IMR-90 (cell line): Measurements from ENCODE around the gene DDX10. TPM values are rescaled to one million over a fixed set of nuclear protein-coding genes. Genes with fewer than 3 reads are reported as not detected.

Experiments used
- ATAC-seq: fragments of 200-7000 bp; cut with Tn5 transposase; 2 replicates; pipeline ENCODE4 v1.9.1; 2020; ENCODE audit warnings: low read depth, mild to moderate bottlenecking, moderate library complexity
- BruUV-seq: library from RNA; stranded (reverse); fragments of 400-500 nt; replicated peaks from 2 replicates; lab custom pipeline; 2021; lab: Mats Ljungman, UMichigan
- CTCF ChIA-PET: fragments of 300-600 bp; formaldehyde crosslinking; extraction: SDS; loops from one replicate; lab custom pipeline; 2021; ENCODE audit warnings: antibody characterized with exemption; lab: Yijun Ruan, JAX
- POLR2A ChIA-PET: fragments of 300-600 bp; sonication (Branson Sonifier 250); formaldehyde crosslinking; loops from one replicate; lab custom pipeline; 2022; ENCODE audit warnings: antibody characterized with exemption; ENCODE audit not compliant: unreplicated experiment; lab: Charles Lee
- DNase-seq: peaks from one replicate; pipeline ENCODE4 v3.0.0; 2013
- H2AFZ ChIP-seq: replicated peaks from 2 replicates; pipeline ENCODE3; 2013; ENCODE audit warnings: low read length, mild to moderate bottlenecking; ENCODE audit not compliant: poor library complexity
- H2AK5ac ChIP-seq: 2 replicates; pipeline ENCODE4 v1.6.1; 2013; ENCODE audit warnings: low read depth, low read length, inconsistent platforms
- H2AK9ac ChIP-seq: replicated peaks from 2 replicates; pipeline ENCODE3; 2013; ENCODE audit warnings: mild to moderate bottlenecking, low read depth, low read length, moderate library complexity; ENCODE audit not compliant: poor library complexity
- H2BK120ac ChIP-seq: 2 replicates; pipeline ENCODE4 v1.6.1; 2013; ENCODE audit warnings: low read depth, low read length, inconsistent platforms
- H2BK15ac ChIP-seq: 3 replicates; pipeline ENCODE4 v1.6.1; 2013; ENCODE audit warnings: low read depth, low read length, inconsistent platforms
- H2BK20ac ChIP-seq: 2 replicates; pipeline ENCODE4 v1.6.1; 2013; ENCODE audit warnings: low read depth, mild to moderate bottlenecking, inconsistent platforms, low read length, moderate library complexity
- H2BK5ac ChIP-seq: 2 replicates; pipeline ENCODE4 v1.6.1; 2013; ENCODE audit warnings: mild to moderate bottlenecking, low read depth, low read length, inconsistent platforms; ENCODE audit not compliant: poor library complexity, severe bottlenecking
- H3K14ac ChIP-seq: replicated peaks from 2 replicates; pipeline ENCODE4 v1.6.1; 2013; ENCODE audit warnings: low read depth, low read length, inconsistent platforms
- H3K18ac ChIP-seq: 2 replicates; pipeline ENCODE4 v1.6.1; 2013; ENCODE audit warnings: low read depth, low read length, control low read depth
- H3K23ac ChIP-seq: 2 replicates; pipeline ENCODE4 v1.6.1; 2013; ENCODE audit warnings: low read depth, low read length, inconsistent platforms
- H3K27ac ChIP-seq: 2 replicates; pipeline ENCODE4 v1.5.1; 2013; ENCODE audit warnings: mild to moderate bottlenecking, control low read depth, low read length; ENCODE audit not compliant: insufficient read depth
- H3K27me3 ChIP-seq: 2 replicates; pipeline ENCODE4 v1.6.1; 2013; ENCODE audit warnings: low read length; ENCODE audit not compliant: control insufficient read depth, insufficient read depth
- H3K36me3 ChIP-seq: 2 replicates; pipeline ENCODE4 v1.6.1; 2013; ENCODE audit warnings: low read length, mixed read lengths; ENCODE audit not compliant: control insufficient read depth, insufficient read depth
- H3K4ac ChIP-seq: 2 replicates; pipeline ENCODE4 v1.6.1; 2013; ENCODE audit warnings: low read depth, low read length, inconsistent platforms
- H3K4me1 ChIP-seq: 2 replicates; pipeline ENCODE4 v1.6.1; 2013; ENCODE audit warnings: low read length, mixed read lengths; ENCODE audit not compliant: control insufficient read depth, insufficient read depth
- H3K4me2 ChIP-seq: 2 replicates; pipeline ENCODE4 v1.6.1; 2013; ENCODE audit warnings: low read depth, mild to moderate bottlenecking, control low read depth, low read length, moderate library complexity
- H3K4me3 ChIP-seq: 2 replicates; pipeline ENCODE4 v1.5.1; 2013; ENCODE audit warnings: low read depth, mild to moderate bottlenecking, control low read depth, low read length, moderate library complexity; ENCODE audit not compliant: insufficient read depth
- H3K56ac ChIP-seq: 2 replicates; pipeline ENCODE4 v1.6.1; 2013; ENCODE audit warnings: low read length, inconsistent platforms; ENCODE audit not compliant: insufficient read depth; ENCODE audit errors: extremely low read depth
- H3K79me1 ChIP-seq, 2 experiments: 2 replicates each; pipeline ENCODE4 v1.6.1; 2013; ENCODE audit warnings: low read length in 2 of 2, inconsistent platforms in 1 of 2, low read depth in 1 of 2
- H3K9ac ChIP-seq: 2 replicates; pipeline ENCODE4 v1.6.1; 2013; ENCODE audit warnings: low read depth, low read length, control low read depth
- H3K9me1 ChIP-seq: 2 replicates; pipeline ENCODE4 v1.6.1; 2013; ENCODE audit warnings: low read length, inconsistent platforms; ENCODE audit not compliant: insufficient read depth
- H3K9me3 ChIP-seq: 2 replicates; pipeline ENCODE4 v1.6.1; 2013; ENCODE audit warnings: low read length; ENCODE audit not compliant: control insufficient read depth, insufficient read depth
- H4K20me1 ChIP-seq: 2 replicates; pipeline ENCODE4 v1.6.1; 2013; ENCODE audit warnings: low read length, inconsistent platforms; ENCODE audit not compliant: insufficient read depth
- H4K5ac ChIP-seq: 2 replicates; pipeline ENCODE4 v1.6.1; 2013; ENCODE audit warnings: mild to moderate bottlenecking, low read depth, low read length, control low read depth
- H4K8ac ChIP-seq, 2 experiments: 2 replicates each; pipeline ENCODE4 v1.6.1; 2013; ENCODE audit warnings: low read depth in 2 of 2, low read length in 2 of 2, control low read depth in 1 of 2, inconsistent platforms in 1 of 2
- H4K91ac ChIP-seq: 2 replicates; pipeline ENCODE4 v1.6.1; 2013; ENCODE audit warnings: low read depth, low read length, inconsistent platforms; ENCODE audit not compliant: insufficient read depth
- FOS ChIP-seq: fragments of 150-350 bp; IDR thresholded peaks from 2 replicates; pipeline ENCODE4 v1.6.1; 2016; ENCODE audit warnings: low read depth, low read length
- MXI1 ChIP-seq: IDR thresholded peaks from 2 replicates; pipeline ENCODE4 v1.6.1; 2012; ENCODE audit warnings: low read depth, mild to moderate bottlenecking, low read length, moderate library complexity, borderline replicate concordance
- POLR2A ChIP-seq: IDR thresholded peaks from 2 replicates; pipeline ENCODE4 v1.6.1; 2012; ENCODE audit warnings: mild to moderate bottlenecking, low read depth, low read length
- RAD21 ChIP-seq: IDR thresholded peaks from 2 replicates; pipeline ENCODE4 v1.6.1; 2012; ENCODE audit warnings: low read length, improper control_type of control experiment
- SMC3 ChIP-seq: fragments of 150-350 bp; IDR thresholded peaks from 2 replicates; pipeline ENCODE4 v1.6.1; 2016; ENCODE audit warnings: low read depth, mild to moderate bottlenecking, antibody characterized with exemption, low read length, moderate library complexity
- WGBS, 2 experiments: methylation state at CpG; one replicate each; pipeline versions ENCODE4 v1.1.5 to v1.1.7; 2013; ENCODE audit warnings: missing lambda C conversion rate in 2 of 2; ENCODE audit not compliant: insufficient read length in 1 of 2; ENCODE audit errors: extremely low coverage in 2 of 2; 5-methylcytosine and 5-hydroxymethylcytosine counted together
- dilution Hi-C: fragments of 300-500 bp; cut with HindIII; formaldehyde crosslinking; loops from one replicate; pipeline ENCODE4 v1.14.3; 2018; ENCODE audit warnings: low sequenced_read_pairs; ENCODE audit not compliant: unreplicated experiment
- in situ Hi-C: fragments of 300-500 bp; cut with MboI; formaldehyde crosslinking; loops from 3 replicates; pipeline ENCODE4 v1.14.3; 2019; ENCODE audit warnings: low sequenced_read_pairs, inconsistent platforms, mixed read lengths
- intact Hi-C: fragments of 100-400 bp; cut with micrococcal nuclease; formaldehyde crosslinking; loops from 2 replicates; pipeline ENCODE4 v1.10.0; 2022
- polyA plus RNA-seq, 3 experiments: library from polyadenylated mRNA; depleted of rRNA; stranded (reverse); fragments of >200 nt; gene quantifications; 2 replicates each; pipeline ENCODE4 v1.2.3, GENCODE V29; 2012; ENCODE audit warnings: low replicate concordance in 1 of 3
- total RNA-seq: library from RNA; depleted of rRNA; stranded (reverse); fragments of >200 nt; gene quantifications from 2 replicates; pipeline ENCODE4 v1.2.3, GENCODE V29; 2012
- TF ChIP-seq, protein P1 (sequence below): conservative IDR thresholded peaks from 2 replicates; pipeline ENCODE4 v1.5.1; 2012; ENCODE audit warnings: mild to moderate bottlenecking, low read depth, low read length, improper control_type of control experiment
- TF ChIP-seq, protein P2 (sequence below): fragments of 150-350 bp; IDR thresholded peaks from 2 replicates; pipeline ENCODE4 v1.6.1; 2016; ENCODE audit warnings: low read depth, mild to moderate bottlenecking, low read length, moderate library complexity, borderline replicate concordance

Gene DDX10
- total and polyA plus RNA-seq, 2 of the 4 experiments (the other 2 are of a cell fraction): 20.0 to 31.9 TPM

DNA sequence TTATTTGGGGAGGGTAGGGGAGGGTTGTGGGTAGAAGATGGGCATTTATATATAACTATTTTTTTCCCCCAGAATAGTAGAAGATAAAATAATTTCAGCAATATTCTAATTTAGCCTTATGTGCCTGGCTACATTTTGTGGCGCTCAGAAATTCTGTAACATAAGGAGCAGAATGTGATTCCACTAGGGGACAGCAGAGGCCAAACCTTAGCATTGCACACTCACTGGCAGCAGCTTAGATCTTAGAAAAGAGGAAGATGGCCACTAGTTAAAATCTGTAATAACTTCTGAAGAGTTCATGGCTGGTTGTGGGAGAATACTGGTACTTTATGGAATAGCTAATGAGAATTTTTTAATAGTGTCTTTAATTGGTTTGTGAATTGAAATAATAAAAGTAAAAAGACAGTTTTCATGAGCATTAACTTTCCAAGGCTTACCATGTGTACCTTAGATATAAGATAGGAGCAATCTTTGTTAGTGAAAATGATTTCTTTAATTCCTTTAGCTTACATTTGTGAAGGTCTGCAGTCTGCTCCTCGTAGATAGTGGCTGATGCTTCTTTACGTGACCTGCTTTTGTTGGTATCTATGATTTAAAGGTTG, 33.1 kb downstream of the DDX10 start:
- in situ Hi-C loops: loop anchor here (25.0 kb wide), 1 partner anchor 1239 kb away; no protein-coding TSS in a partner anchor
- 0 out of 2 replicates have a peak overlapping the region, but pooled peaks have one; percentile 33 for H4K91ac ChIP-seq

More for the DNA sequence above, 33.1 kb downstream of the DDX10 start:
- peak; percentile 82 for DNase-seq
- ChIA-PET POLR2A (interaction anchor here (0.6 kb wide), 1 partner anchor 729 kb away, joined by 5 read pairs; no protein-coding TSS in a partner anchor), CTCF (interaction anchor here (0.5 to 1.9 kb wide), 15 partner anchors 8 to 1241 kb away, joined by 3 to 15 read pairs (median 3); no protein-coding TSS in a partner anchor)
- Histone ChIP-seq H3K9me1 (peaks cover 4% of the 10 kb centered on the region; the same call in 1 of the 2 replicates), H2AK9ac (no peak overlapping the region), H4K5ac (no peak overlapping the region), H3K9me3 (no peaks in the 10 kb centered on the region), H3K27me3 (no peaks in the 10 kb centered on the region), H3K18ac (peak overlapping the region; percentile 55; the same call in 1 of the 2 replicates), H3K56ac (no peak overlapping the region), H3K4ac (peak overlapping the region; percentile 62; the same call in 1 of the 2 replicates), H3K4me1 (peaks cover 10% of the 10 kb centered on the region), H3K79me1 (peaks cover 3 to 15% of the 10 kb centered on the region in 2 experiments), H3K4me3 (no peak overlapping the region), H3K23ac (no peak overlapping the region), H4K8ac (peak overlapping the region in 1 of 2 experiments; percentile 65; a peak in 2 of 4 replicates), H3K4me2 (no peak overlapping the region), H3K27ac (no peak overlapping the region), H2BK15ac (no peak overlapping the region; the same call in 2 of the 3 replicates), H2BK20ac (peak overlapping the region; percentile 49; the same call in 1 of the 2 replicates), H2BK5ac (no peak overlapping the region), H2BK120ac (peak overlapping the region; percentile 70), H2AFZ (no peak overlapping the region), H3K36me3 (peaks cover 8% of the 10 kb centered on the region; the same call in 1 of the 2 replicates), H3K9ac (peak overlapping the region; percentile 5; the same call in 1 of the 2 replicates), H3K14ac (no peak overlapping the region), H4K20me1 (no peaks in the 10 kb centered on the region), H2AK5ac (peak overlapping the region; percentile 54; the same call in 1 of the 2 replicates)
- intact Hi-C loops (loop anchor here (1.0 to 10.0 kb wide), 8 partner anchors 173 to 1241 kb away; partner anchors contain the start of gene C11orf87), dilution Hi-C loops (no loop called here)
- TF ChIP-seq POLR2A (peak; percentile 60), RAD21 (peak; percentile 99), FOS (no peak), SMC3 (peak; percentile 97), MXI1 (no peak)
- TF ChIP-seq, protein P1, sequence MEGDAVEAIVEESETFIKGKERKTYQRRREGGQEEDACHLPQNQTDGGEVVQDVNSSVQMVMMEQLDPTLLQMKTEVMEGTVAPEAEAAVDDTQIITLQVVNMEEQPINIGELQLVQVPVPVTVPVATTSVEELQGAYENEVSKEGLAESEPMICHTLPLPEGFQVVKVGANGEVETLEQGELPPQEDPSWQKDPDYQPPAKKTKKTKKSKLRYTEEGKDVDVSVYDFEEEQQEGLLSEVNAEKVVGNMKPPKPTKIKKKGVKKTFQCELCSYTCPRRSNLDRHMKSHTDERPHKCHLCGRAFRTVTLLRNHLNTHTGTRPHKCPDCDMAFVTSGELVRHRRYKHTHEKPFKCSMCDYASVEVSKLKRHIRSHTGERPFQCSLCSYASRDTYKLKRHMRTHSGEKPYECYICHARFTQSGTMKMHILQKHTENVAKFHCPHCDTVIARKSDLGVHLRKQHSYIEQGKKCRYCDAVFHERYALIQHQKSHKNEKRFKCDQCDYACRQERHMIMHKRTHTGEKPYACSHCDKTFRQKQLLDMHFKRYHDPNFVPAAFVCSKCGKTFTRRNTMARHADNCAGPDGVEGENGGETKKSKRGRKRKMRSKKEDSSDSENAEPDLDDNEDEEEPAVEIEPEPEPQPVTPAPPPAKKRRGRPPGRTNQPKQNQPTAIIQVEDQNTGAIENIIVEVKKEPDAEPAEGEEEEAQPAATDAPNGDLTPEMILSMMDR: peak; percentile 99
- TF ChIP-seq, protein P2, sequence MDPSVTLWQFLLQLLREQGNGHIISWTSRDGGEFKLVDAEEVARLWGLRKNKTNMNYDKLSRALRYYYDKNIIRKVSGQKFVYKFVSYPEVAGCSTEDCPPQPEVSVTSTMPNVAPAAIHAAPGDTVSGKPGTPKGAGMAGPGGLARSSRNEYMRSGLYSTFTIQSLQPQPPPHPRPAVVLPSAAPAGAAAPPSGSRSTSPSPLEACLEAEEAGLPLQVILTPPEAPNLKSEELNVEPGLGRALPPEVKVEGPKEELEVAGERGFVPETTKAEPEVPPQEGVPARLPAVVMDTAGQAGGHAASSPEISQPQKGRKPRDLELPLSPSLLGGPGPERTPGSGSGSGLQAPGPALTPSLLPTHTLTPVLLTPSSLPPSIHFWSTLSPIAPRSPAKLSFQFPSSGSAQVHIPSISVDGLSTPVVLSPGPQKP: no peak
- no TSS peak for BruUV-seq
- ATAC-seq: peak; percentile 92
- WGBS, 2 experiments: no CpG with 5 or more reads among the region's 3 CpGs
